GM18951 (cell line): Measurements from ENCODE around the gene AFAP1.

ENCODE experiments used
- POLR2A ChIP-seq: IDR thresholded peaks from 4 replicates; pipeline ENCODE4 v1.6.1; 2011; ENCODE audit warnings: mild to moderate bottlenecking; ENCODE audit not compliant: insufficient read length, insufficient read depth; ENCODE audit errors: extremely low read depth
- in situ Hi-C: fragments of 300-500 bp; cut with MboI; formaldehyde crosslinking; loops from one replicate; pipeline ENCODE4 v1.12.0; 2022; ENCODE audit warnings: low sequenced_read_pairs, mixed read lengths, inconsistent platforms; ENCODE audit not compliant: unreplicated experiment

The AFAP1 gene

GRCh38 chr4:7714176-7714575, 225.5 kb downstream of the AFAP1 start:
- no peak for TF ChIP-seq POLR2A
- in situ Hi-C loops, result no loop called here

- in situ Hi-C loops, result no loop called here
- no peak for TF ChIP-seq POLR2A
Measured at GRCh38 chr4:7713757-7714156, 225.9 kb downstream of the AFAP1 start.

- in situ Hi-C loops, result no loop called here
- no peak for TF ChIP-seq POLR2A
Measured at GRCh38 chr4:7712021-7712671, 227.5 kb downstream of the AFAP1 start.

DNA sequence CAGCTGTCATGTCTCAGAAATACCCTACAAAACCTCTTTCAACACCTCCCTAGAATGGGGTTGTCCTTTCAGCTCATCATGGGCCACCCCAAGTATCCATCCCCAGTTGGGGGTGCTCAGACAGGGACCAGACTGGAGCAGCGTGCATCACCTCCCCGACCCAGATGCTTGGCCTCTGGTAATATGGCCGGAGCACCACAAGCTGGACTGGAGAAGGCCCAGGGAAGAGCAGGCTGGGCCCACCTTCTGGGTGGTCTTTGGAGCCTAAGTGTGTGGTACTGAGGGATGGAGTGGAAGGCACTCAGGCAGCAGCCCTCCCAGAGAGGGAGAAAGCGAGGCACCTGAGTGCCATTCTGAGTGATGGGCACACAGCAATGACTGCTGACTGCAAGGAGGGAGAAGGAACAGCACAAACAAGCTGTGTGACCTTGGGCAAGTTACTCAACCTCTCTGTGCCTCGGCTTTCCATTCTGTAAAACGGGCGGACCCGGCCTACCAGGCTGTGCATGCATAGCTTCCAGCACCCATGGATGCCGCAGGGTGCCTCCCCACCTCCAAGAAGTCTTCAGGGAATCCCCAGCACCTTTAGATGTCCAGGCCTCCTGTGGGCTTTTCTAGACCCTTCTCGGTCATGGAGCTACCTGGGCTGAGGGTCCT, 228.2 kb downstream of the AFAP1 start:
- in situ Hi-C loops, result no loop called here

GRCh38 chr4:7710576-7711306, 228.9 kb downstream of the AFAP1 start:
- in situ Hi-C loops, result no loop called here

More for the DNA sequence above, 228.2 kb downstream of the AFAP1 start:
- no peak for TF ChIP-seq POLR2A

GRCh38 chr4:7710126-7710525, 229.5 kb downstream of the AFAP1 start:
- in situ Hi-C loops, result no loop called here
- no peak for TF ChIP-seq POLR2A

More at GRCh38 chr4:7710576-7711306, 228.9 kb downstream of the AFAP1 start:
- TF ChIP-seq POLR2A, result no peak

DNA sequence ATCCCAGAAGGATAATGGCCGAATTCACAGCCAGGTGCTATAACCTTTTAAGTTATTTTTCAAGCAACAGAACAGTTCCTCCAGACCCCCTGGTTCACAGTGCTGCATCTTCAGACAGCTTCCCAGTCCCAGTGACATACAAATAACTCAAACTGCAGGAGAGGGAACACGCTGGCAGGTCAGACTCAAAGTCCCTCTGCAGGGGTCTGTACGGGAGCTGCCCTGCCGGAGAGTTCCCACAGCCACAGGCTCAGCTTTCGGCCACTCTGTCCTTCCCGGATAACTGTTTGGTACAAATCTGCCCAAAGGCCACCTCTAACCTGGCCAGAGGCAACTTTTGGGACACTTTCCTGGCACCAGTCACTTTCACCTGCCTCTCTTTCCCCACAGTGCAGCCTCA, 230.2 kb downstream of the AFAP1 start:
- TF ChIP-seq POLR2A, result no peak
- in situ Hi-C loops, result no loop called here

DNA sequence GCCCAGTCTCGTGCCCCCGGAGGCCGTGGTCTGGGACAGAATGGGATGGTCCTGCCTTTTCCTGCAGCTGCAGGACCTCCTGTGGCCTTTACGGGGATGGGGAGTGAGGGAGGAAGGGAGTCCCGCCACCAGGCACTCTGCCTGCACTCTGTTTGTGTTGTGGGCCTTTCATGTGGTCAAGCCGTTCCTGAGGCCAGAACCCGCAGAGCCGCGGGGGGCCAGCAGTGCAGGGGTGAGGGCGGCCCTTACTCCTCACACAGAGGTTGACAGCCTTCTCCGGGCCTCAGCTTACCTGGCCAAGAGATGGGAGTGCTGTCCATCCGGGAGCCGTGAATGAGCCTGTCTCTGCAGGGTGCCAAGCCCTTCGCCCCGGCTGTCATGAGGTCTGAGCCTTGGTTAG, 230.7 kb downstream of the AFAP1 start:
- TF ChIP-seq POLR2A, result no peak
- in situ Hi-C loops, result no loop called here
